ENCODE measurements around the gene SPRR2B.

- TF ChIP-seq, protein P1, sequence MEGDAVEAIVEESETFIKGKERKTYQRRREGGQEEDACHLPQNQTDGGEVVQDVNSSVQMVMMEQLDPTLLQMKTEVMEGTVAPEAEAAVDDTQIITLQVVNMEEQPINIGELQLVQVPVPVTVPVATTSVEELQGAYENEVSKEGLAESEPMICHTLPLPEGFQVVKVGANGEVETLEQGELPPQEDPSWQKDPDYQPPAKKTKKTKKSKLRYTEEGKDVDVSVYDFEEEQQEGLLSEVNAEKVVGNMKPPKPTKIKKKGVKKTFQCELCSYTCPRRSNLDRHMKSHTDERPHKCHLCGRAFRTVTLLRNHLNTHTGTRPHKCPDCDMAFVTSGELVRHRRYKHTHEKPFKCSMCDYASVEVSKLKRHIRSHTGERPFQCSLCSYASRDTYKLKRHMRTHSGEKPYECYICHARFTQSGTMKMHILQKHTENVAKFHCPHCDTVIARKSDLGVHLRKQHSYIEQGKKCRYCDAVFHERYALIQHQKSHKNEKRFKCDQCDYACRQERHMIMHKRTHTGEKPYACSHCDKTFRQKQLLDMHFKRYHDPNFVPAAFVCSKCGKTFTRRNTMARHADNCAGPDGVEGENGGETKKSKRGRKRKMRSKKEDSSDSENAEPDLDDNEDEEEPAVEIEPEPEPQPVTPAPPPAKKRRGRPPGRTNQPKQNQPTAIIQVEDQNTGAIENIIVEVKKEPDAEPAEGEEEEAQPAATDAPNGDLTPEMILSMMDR (IDR thresholded peaks at IDR 0.05; ENCODE audit: extremely low read depth in 1 of 2, insufficient read depth in 1 of 2, low read depth in 1 of 2, low read length in 2 of 2) = no peak
- TF ChIP-seq, protein P2, sequence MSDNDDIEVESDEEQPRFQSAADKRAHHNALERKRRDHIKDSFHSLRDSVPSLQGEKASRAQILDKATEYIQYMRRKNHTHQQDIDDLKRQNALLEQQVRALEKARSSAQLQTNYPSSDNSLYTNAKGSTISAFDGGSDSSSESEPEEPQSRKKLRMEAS (IDR thresholded peaks at IDR 0.05; ENCODE audit: insufficient read depth, insufficient read length) = no peak
- TF ChIP-seq POLR2A (IDR thresholded peaks at IDR 0.05; ENCODE audit: low read depth, low read length) = no peak
- no peak for TF ChIP-seq EZH2 (IDR thresholded peaks at IDR 0.05; ENCODE audit: borderline replicate concordance, low read depth, low read length, severe bottlenecking)
- TF ChIP-seq POLR2AphosphoS5 (IDR thresholded peaks at IDR 0.05; ENCODE audit: insufficient read depth, low read depth, low read length) = no peak
- TF ChIP-seq FOS (IDR thresholded peaks at IDR 0.05; ENCODE audit: borderline replicate concordance, insufficient read depth, low read length) = no peak
Measured at GRCh38 chr1:153030895-153031294, 40.5 kb downstream of the SPRR2B start, which contains the start of gene SPRR1B.
